Mesenchymal stem cell (in vitro differentiated cells and primary cell): ENCODE data around the gene RAB6B.
A peak's percentile ranks its signal among the peaks of the same experiment; 100 is the strongest.

Experiments used
- DNase-seq: peaks from one replicate; pipeline ENCODE4 v3.0.0-alpha.2; 2013
- H2AFZ ChIP-seq: one replicate; pipeline ENCODE4 v1.6.1; 2013; ENCODE audit warnings: low read depth, mild to moderate bottlenecking, control low read depth, inconsistent platforms, low read length, moderate library complexity
- H2AK5ac ChIP-seq: 2 replicates; pipeline ENCODE4 v1.6.1; 2013; ENCODE audit warnings: low read length, moderate library complexity, mild to moderate bottlenecking, inconsistent platforms; ENCODE audit not compliant: severe bottlenecking
- H2BK120ac ChIP-seq: one replicate; pipeline ENCODE4 v1.6.1; 2013; ENCODE audit warnings: low read depth, mild to moderate bottlenecking, inconsistent platforms, low read length, moderate library complexity
- H2BK12ac ChIP-seq, 2 experiments: one replicate each; pipeline ENCODE4 v1.6.1; 2013; ENCODE audit warnings: inconsistent platforms in 2 of 2, low read length in 2 of 2, mild to moderate bottlenecking in 2 of 2, moderate library complexity in 2 of 2, control low read depth in 1 of 2
- H2BK15ac ChIP-seq: one replicate; pipeline ENCODE4 v1.6.1; 2013; ENCODE audit warnings: mild to moderate bottlenecking, low read depth, inconsistent platforms; ENCODE audit not compliant: poor library complexity, severe bottlenecking
- H2BK5ac ChIP-seq: 2 replicates; pipeline ENCODE4 v1.6.1; 2013; ENCODE audit warnings: low read depth, mild to moderate bottlenecking, low read length, control low read depth, inconsistent platforms; ENCODE audit not compliant: poor library complexity, severe bottlenecking
- H3K14ac ChIP-seq, 2 experiments: one replicate each; pipeline ENCODE4 v1.6.1; 2013; ENCODE audit warnings: inconsistent platforms in 2 of 2, low read length in 2 of 2, control low read depth in 1 of 2, mild to moderate bottlenecking in 1 of 2, moderate library complexity in 1 of 2
- H3K18ac ChIP-seq, 2 experiments: one replicate each; pipeline ENCODE4 v1.6.1; 2013; ENCODE audit warnings: inconsistent platforms in 2 of 2, low read length in 2 of 2, control low read depth in 1 of 2, low read depth in 1 of 2, mild to moderate bottlenecking in 1 of 2
- H3K23ac ChIP-seq, 2 experiments: one replicate each; pipeline ENCODE4 v1.6.1; 2013; ENCODE audit warnings: inconsistent platforms in 2 of 2, low read length in 2 of 2, mild to moderate bottlenecking in 2 of 2, moderate library complexity in 2 of 2, control low read depth in 1 of 2
- H3K27ac ChIP-seq: 2 replicates; pipeline ENCODE4 v1.5.1; 2013; ENCODE audit warnings: mild to moderate bottlenecking, moderate library complexity, low read length, control low read depth, inconsistent platforms; ENCODE audit not compliant: poor library complexity, severe bottlenecking
- H3K27me3 ChIP-seq, 2 experiments: 2 replicates each; pipeline versions ENCODE4 v1.6.1 to v1.7.0; 2013; ENCODE audit warnings: low read length in 2 of 2, mild to moderate bottlenecking in 2 of 2, moderate library complexity in 2 of 2, control low read depth in 1 of 2, inconsistent platforms in 1 of 2; ENCODE audit not compliant: control insufficient read depth in 1 of 2, insufficient read depth in 1 of 2
- H3K36me3 ChIP-seq, 2 experiments: 2 replicates each; pipeline versions ENCODE4 v1.6.1 to v1.7.0; 2013; ENCODE audit warnings: low read length in 2 of 2, control low read depth in 1 of 2, inconsistent platforms in 1 of 2, low read depth in 1 of 2, mild to moderate bottlenecking in 1 of 2; ENCODE audit not compliant: insufficient read depth in 2 of 2, control insufficient read depth in 1 of 2
- H3K4ac ChIP-seq, 2 experiments: one replicate each; pipeline ENCODE4 v1.6.1; 2013; ENCODE audit warnings: inconsistent platforms in 2 of 2, low read length in 2 of 2, mild to moderate bottlenecking in 2 of 2, moderate library complexity in 2 of 2, control low read depth in 1 of 2, low read depth in 1 of 2
- H3K4me1 ChIP-seq: 2 replicates; pipeline ENCODE4 v1.6.1; 2013; ENCODE audit warnings: low read depth, low read length, control low read depth; ENCODE audit not compliant: control insufficient read depth, insufficient read depth
- H3K4me2 ChIP-seq: 2 replicates; pipeline ENCODE4 v1.6.1; 2013; ENCODE audit warnings: low read length, mild to moderate bottlenecking, inconsistent platforms; ENCODE audit not compliant: poor library complexity, severe bottlenecking
- H3K4me3 ChIP-seq, 2 experiments: 2 replicates each; pipeline versions ENCODE4 v1.5.1 to v1.7.0; 2013; ENCODE audit warnings: low read length in 2 of 2, mild to moderate bottlenecking in 2 of 2, control low read depth in 1 of 2, low read depth in 1 of 2; ENCODE audit not compliant: insufficient read depth in 1 of 2
- H3K79me1 ChIP-seq: replicated peaks from 2 replicates; pipeline ENCODE4 v1.6.1; 2013; ENCODE audit warnings: mild to moderate bottlenecking, control low read depth, low read length, inconsistent platforms; ENCODE audit not compliant: poor library complexity, severe bottlenecking
- H3K9ac ChIP-seq: 2 replicates; pipeline ENCODE4 v1.7.0; 2013; ENCODE audit warnings: mild to moderate bottlenecking, low read length, moderate library complexity
- H3K9me3 ChIP-seq: 2 replicates; pipeline ENCODE4 v1.7.0; 2013; ENCODE audit warnings: mild to moderate bottlenecking, low read length; ENCODE audit not compliant: control insufficient read depth
- H4K8ac ChIP-seq: one replicate; pipeline ENCODE4 v1.6.1; 2013; ENCODE audit warnings: inconsistent platforms, mild to moderate bottlenecking, low read length, moderate library complexity
- H4K91ac ChIP-seq: one replicate; pipeline ENCODE4 v1.6.1; 2013; ENCODE audit warnings: mild to moderate bottlenecking, low read length, inconsistent platforms
- WGBS: methylation state at CpG from one replicate; pipeline ENCODE4 v1.1.7; 2013; ENCODE audit warnings: mixed read lengths; 5-methylcytosine and 5-hydroxymethylcytosine counted together

Gene RAB6B

DNA sequence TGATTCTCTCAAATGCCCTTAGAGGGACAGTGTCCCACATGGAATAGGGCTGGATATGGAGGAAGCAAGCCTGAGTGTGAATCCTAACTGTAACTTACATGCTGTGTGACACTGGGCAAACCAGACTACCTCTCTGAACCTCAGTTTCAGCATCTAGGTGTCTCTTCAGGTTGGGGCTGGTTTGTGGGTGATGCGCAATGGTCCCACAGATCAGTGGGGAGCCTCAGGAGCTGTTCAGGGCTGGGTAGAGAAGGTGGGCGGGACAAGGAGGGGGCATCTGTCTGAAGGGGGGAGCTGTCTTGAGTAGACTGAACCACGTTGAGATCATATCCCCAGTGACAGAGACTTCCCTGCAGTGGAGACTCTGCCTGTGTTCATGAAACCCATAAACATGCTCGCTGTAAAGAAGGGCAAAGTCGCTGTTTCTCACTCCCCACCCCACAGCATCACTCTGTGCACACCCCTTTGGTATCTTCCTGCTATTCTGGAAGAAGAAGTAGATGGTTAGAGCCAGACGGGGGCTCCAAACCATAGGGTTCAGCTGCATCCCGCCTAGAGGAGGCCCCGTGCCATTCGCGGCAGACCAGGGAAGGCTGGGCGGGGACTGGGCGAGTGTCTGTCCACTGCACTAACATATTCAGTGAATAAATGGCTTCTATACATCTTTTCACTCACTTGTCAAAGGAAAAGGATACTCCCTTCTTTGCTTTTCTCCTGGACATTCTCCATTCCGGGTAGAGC is 61.6 kb downstream of the RAB6B start:
- no peak overlapping the region for H4K91ac ChIP-seq
- no peak overlapping the region for H2BK5ac ChIP-seq
- no peak overlapping the region for H3K4me2 ChIP-seq
- 90% methylated on average over 11 of the region's 13 CpGs for WGBS
- H3K4me1 ChIP-seq: peaks cover 2% of the 10 kb centered on the region
- no peak overlapping the region for H4K8ac ChIP-seq
- no peaks in the 10 kb centered on the region for H3K79me1 ChIP-seq
- no peak overlapping the region for H3K4ac ChIP-seq
- H3K14ac ChIP-seq: no peak overlapping the region
- H3K27ac ChIP-seq: no peak overlapping the region
- no peak overlapping the region for H3K23ac ChIP-seq
- no peaks in the 10 kb centered on the region for H3K9me3 ChIP-seq
- no peak overlapping the region for H2BK12ac ChIP-seq
- no peak overlapping the region for H2AFZ ChIP-seq
- H2AK5ac ChIP-seq: no peak overlapping the region
- DNase-seq: no peak
- no peak overlapping the region for H3K4me3 ChIP-seq
- no peak overlapping the region for H3K9ac ChIP-seq
- no peak overlapping the region for H3K18ac ChIP-seq
- H2BK15ac ChIP-seq: no peak overlapping the region
- H3K27me3 ChIP-seq: peaks cover 11 to 12% of the 10 kb centered on the region in 2 experiments
- peaks cover 0 to 26% of the 10 kb centered on the region in 2 experiments for H3K36me3 ChIP-seq
- H2BK120ac ChIP-seq: no peak overlapping the region

DNA sequence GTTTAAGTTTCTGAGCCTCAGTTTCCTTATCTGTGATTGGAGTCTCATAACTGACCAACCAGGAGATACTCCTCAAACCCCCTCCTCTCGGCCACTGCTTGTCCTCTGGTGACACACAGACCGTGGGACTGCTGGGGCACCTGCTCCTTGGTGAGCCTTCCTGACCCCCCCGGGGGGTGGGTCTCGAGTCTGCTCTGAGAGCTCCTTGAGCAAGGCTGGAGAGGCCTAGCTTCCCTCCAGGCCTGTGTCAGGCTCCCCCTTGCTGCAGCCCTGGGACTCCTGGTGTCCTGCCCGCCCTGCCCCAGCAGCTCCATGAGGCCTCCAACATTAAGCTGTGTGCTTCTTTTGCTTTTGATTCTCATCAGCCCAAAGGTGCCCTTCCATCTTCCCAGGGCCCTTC is 62.4 kb downstream of the RAB6B start:
- no peaks in the 10 kb centered on the region for H3K79me1 ChIP-seq
- no peak overlapping the region for H4K91ac ChIP-seq
- H3K4me3 ChIP-seq: no peak overlapping the region
- H4K8ac ChIP-seq: no peak overlapping the region
- H2BK15ac ChIP-seq: no peak overlapping the region
- no peak overlapping the region for H3K4me2 ChIP-seq
- H3K27ac ChIP-seq: no peak overlapping the region
- H3K9me3 ChIP-seq: no peaks in the 10 kb centered on the region
- H2BK5ac ChIP-seq: no peak overlapping the region
- H3K23ac ChIP-seq: no peak overlapping the region
- no peak overlapping the region for H2AFZ ChIP-seq
- peaks cover 2% of the 10 kb centered on the region for H3K4me1 ChIP-seq
- H3K27me3 ChIP-seq: peaks cover 11 to 12% of the 10 kb centered on the region in 2 experiments
- H3K9ac ChIP-seq: no peak overlapping the region
- H2AK5ac ChIP-seq: no peak overlapping the region
- H3K36me3 ChIP-seq: peaks cover 0 to 22% of the 10 kb centered on the region in 2 experiments
- H3K18ac ChIP-seq: no peak overlapping the region
- no peak overlapping the region for H2BK120ac ChIP-seq
- no peak overlapping the region for H3K4ac ChIP-seq
- H2BK12ac ChIP-seq: no peak overlapping the region
- 74% methylated on average over 5 of the region's 5 CpGs for WGBS
- H3K14ac ChIP-seq: no peak overlapping the region
- no peak for DNase-seq

GRCh38 chr3:133832802-133833144 is 62.9 kb downstream of the RAB6B start:
- Histone ChIP-seq H2BK15ac (no peak overlapping the region), H2BK120ac (no peak overlapping the region), H2BK12ac (no peak overlapping the region), H2AFZ (no peak overlapping the region), H3K23ac (no peak overlapping the region), H2BK5ac (no peak overlapping the region), H3K9ac (no peak overlapping the region), H3K4me3 (no peak overlapping the region), H3K27me3 (peaks cover 10 to 12% of the 10 kb centered on the region in 2 experiments), H3K4me1 (peaks cover 2% of the 10 kb centered on the region), H3K4me2 (no peak overlapping the region), H3K14ac (peak overlapping the region in 1 of 2 experiments; percentile 6), H2AK5ac (no peak overlapping the region), H3K4ac (no peak overlapping the region), H4K8ac (no peak overlapping the region), H3K79me1 (no peaks in the 10 kb centered on the region), H3K9me3 (no peaks in the 10 kb centered on the region), H3K36me3 (peaks cover 0 to 22% of the 10 kb centered on the region in 2 experiments), H3K27ac (no peak overlapping the region), H3K18ac (no peak overlapping the region), H4K91ac (no peak overlapping the region)
- WGBS: 92% methylated on average over 10 of the region's 10 CpGs
- no peak for DNase-seq

DNA sequence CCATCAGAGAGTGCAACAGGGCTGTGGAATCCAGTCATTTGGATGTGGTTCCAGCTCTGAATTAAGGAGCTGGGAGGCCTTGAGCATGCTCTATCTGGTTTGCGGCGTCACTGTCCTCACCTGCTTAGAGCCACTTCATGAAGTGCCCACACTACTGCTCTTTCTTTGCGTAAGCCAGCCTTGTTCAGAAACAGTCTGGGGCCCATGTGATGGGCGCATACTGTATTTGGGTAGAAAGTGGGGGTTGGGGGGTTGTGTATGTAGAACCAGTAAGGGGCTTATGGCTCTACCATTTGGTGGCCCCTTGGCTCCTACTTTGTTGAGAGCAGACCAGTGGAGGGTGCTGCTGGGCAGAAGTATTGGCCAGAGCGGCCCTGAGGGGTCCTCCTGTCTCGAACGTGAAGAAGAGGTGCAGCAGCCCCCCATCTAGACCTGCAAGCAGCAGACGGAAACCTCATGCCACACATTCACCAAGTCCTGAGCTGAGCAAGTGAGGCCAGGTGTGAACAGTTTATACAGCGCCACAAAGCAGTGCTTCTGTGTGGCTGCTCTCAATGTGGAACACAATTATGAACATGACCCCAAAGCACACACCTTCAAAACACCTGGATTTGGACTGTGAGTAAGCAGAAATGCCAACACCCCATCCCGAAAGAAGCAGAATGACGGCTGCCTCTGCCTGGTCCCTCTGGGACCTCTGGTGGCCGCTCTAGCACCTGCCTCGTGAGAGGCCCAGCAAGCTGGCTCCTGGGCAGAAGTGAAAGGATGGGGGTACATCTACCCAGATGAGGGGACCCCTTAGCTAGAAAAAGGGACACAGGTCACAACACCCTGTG is 63.5 kb downstream of the RAB6B start:
- no peak overlapping the region for H2AK5ac ChIP-seq
- no peak overlapping the region for H3K4me3 ChIP-seq
- no peak overlapping the region for H3K4ac ChIP-seq
- H3K23ac ChIP-seq: no peak overlapping the region
- no peak overlapping the region for H2BK12ac ChIP-seq
- no peak overlapping the region for H4K8ac ChIP-seq
- no peak overlapping the region for H4K91ac ChIP-seq
- peaks cover 0 to 18% of the 10 kb centered on the region in 2 experiments for H3K36me3 ChIP-seq
- no peak overlapping the region for H2BK15ac ChIP-seq
- no peak overlapping the region for H3K14ac ChIP-seq
- no peak overlapping the region for H2AFZ ChIP-seq
- no peak overlapping the region for H3K9ac ChIP-seq
- 67% methylated on average over 13 of the region's 13 CpGs for WGBS
- H3K79me1 ChIP-seq: no peaks in the 10 kb centered on the region
- H3K9me3 ChIP-seq: no peaks in the 10 kb centered on the region
- no peak overlapping the region for H2BK120ac ChIP-seq
- no peak overlapping the region for H3K18ac ChIP-seq
- no peak overlapping the region for H3K27ac ChIP-seq
- DNase-seq: no peak
- H3K4me2 ChIP-seq: no peak overlapping the region
- no peak overlapping the region for H2BK5ac ChIP-seq
- peaks cover 2% of the 10 kb centered on the region for H3K4me1 ChIP-seq
- H3K27me3 ChIP-seq: peaks cover 8 to 12% of the 10 kb centered on the region in 2 experiments
